ENCODE data around the gene H3-3A.

The H3-3A gene

DNA sequence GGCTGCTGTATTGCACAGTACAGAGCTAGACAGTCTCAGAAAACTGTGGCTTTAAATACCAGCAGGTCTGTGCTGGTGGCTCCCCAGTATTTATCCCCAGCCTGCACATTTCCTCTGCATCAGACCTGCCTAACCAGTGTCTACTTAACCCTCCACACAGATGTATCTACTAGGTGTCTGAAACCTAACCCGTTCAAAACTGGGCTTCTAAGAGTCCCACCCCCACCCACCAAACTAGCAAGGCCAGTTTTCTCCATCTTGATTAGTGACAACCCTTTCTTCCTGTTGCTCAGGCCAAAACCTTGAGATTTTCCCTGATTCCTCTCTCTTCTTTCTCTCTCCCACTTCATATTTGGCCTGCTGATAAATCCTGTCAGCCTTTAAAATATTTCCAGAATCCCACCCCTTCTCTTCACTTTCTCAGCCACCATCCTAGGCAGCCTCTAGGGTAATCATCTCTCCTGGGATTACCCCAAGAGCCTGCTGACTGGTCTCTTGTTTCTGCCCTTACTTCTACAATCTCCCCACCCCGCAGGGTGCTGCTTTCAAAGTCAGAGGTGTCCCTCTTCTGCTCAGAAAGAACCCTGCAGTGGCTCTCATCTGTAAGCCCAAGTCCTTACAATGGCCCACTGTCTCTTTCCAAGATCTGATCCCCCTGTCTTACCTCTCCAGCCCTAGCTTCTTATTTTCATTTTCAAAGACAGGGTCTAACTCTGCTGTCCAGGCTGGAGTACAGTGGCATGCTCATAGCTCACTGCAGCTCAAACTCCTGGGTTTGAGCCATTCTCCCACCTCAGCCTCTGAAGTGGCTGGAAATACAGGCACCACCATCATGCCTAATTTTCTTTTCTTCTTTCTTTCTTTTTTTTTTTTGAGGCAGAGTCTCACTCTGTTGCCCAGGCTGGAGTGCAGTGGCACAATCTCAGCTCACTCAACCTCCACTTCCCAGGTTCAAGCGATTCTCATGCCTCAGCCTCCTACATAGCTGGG lies 45.2 kb downstream of the H3-3A start:
- H3K4me3 ChIP-seq (ENCODE audit: low read length): no peak overlapping the region
- no peak for DNase-seq (ENCODE audit: low read depth)
- TF ChIP-seq, protein P1, sequence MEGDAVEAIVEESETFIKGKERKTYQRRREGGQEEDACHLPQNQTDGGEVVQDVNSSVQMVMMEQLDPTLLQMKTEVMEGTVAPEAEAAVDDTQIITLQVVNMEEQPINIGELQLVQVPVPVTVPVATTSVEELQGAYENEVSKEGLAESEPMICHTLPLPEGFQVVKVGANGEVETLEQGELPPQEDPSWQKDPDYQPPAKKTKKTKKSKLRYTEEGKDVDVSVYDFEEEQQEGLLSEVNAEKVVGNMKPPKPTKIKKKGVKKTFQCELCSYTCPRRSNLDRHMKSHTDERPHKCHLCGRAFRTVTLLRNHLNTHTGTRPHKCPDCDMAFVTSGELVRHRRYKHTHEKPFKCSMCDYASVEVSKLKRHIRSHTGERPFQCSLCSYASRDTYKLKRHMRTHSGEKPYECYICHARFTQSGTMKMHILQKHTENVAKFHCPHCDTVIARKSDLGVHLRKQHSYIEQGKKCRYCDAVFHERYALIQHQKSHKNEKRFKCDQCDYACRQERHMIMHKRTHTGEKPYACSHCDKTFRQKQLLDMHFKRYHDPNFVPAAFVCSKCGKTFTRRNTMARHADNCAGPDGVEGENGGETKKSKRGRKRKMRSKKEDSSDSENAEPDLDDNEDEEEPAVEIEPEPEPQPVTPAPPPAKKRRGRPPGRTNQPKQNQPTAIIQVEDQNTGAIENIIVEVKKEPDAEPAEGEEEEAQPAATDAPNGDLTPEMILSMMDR (conservative IDR thresholded peaks at IDR 0.05; ENCODE audit: low read depth, low read length): no peak

- H3K4me3 ChIP-seq (ENCODE audit: low read length): peak overlapping the region; percentile 58
- TF ChIP-seq, protein P1 (conservative IDR thresholded peaks at IDR 0.05; ENCODE audit: low read depth, low read length): no peak
- DNase-seq (ENCODE audit: low read depth): no peak
Measured at GRCh38 chr1:226108935-226109828, 46.7 kb downstream of the H3-3A start.

- DNase-seq (ENCODE audit: low read depth): no peak
- H3K4me3 ChIP-seq (ENCODE audit: low read length): peak overlapping the region; percentile 58
- TF ChIP-seq, protein P1 (conservative IDR thresholded peaks at IDR 0.05; ENCODE audit: low read depth, low read length): no peak
Measured at GRCh38 chr1:226109829-226110248, 47.3 kb downstream of the H3-3A start.

DNA sequence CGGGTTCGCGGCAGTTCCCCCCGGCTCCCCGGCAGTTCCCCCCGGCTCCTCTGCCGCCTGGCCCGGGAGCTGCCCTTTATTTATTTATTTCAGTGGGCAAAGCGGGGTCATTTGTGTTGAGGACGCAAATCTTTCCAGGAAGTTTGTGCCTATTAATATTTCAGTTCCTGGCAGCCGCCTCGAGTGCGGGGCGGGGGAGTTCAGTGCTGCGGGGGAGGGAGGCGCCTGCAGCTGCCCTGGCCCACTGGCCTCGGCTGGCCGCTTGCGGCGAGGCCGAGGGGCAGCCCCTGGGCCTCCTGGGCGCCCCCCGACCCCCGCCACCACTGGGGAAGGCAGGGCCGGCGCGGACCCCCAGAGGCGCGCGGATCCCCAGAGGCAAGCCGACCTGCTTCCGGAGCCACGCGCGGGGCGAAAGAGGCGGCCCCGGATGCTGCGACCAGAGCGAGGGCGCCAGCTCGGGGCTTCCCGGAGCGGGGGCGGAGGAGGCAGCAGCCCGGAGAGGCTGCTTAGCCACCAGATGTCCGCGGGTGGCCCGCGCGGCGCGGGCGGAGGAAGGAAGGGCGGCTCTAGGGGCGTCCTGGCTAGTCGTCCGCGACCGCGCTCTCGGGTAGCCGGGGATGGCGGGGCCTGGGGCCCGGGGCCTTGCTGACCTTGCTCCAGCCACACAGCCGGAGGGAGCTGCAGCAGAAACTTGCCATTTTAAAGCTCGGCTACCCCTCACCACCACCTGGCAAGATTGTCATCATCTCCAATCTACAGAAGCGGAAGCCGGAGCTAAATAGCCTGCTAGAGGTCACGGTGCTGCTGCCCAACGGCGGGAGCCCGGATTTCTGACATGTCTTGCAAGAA lies 48.0 kb downstream of the H3-3A start:
- TF ChIP-seq, protein P1 (conservative IDR thresholded peaks at IDR 0.05; ENCODE audit: low read depth, low read length): no peak
- peak; percentile 34 for DNase-seq (ENCODE audit: low read depth)
- H3K4me3 ChIP-seq (ENCODE audit: low read length): peak overlapping the region; percentile 53

DNA sequence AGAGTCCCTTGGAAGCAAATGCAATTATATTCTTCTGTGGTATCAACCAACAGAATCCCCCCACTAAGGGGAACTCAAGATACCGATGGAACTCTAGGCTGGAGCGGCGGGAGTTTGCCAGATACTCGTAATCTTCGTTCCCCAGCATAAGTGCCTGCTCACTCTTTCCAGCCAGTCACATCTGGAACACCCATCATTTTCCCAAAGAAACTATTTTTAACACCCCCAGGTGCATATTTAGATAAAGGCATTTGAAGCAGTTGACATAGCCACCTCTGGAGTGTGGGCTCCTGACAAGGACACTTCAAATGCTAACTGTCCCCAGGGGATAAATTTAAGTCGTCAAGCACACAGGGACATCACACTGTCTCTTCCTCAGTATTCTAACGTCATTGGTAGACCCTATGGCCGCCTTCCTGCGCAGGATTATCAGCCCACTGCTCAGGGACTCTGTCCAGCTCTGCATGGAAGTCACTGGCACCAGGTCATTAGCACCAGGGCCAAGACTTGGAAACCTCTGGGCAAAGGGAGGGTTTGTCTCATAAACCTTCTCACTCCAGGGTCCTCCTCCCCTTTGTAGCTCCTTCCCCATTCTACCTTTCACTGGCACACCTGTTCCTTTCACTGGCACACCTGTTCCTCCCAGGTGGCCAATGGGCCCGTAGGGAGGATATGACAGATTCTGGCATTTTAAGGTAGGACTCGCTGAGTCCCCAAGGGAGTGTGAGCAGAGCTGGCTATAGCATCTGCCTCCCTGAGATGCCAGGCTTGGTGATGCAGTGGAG lies 48.8 kb downstream of the H3-3A start:
- peak overlapping the region; percentile 53 for H3K4me3 ChIP-seq (ENCODE audit: low read length)
- TF ChIP-seq, protein P1 (conservative IDR thresholded peaks at IDR 0.05; ENCODE audit: low read depth, low read length): no peak
- no peak for DNase-seq (ENCODE audit: low read depth)

- no peak for DNase-seq (ENCODE audit: low read depth)
- TF ChIP-seq, protein P1 (conservative IDR thresholded peaks at IDR 0.05; ENCODE audit: low read depth, low read length): no peak
Measured at GRCh38 chr1:226111883-226112261, 49.4 kb downstream of the H3-3A start.

More at GRCh38 chr1:226111883-226112261, 49.4 kb downstream of the H3-3A start:
- no peak overlapping the region for H3K4me3 ChIP-seq (ENCODE audit: low read length)

Measured in retinal pigment epithelial cell (primary cell).